Activated naive CD4-positive, alpha-beta T cell treated with anti-CD3 and anti-CD28 coated beads, Interleukin-2, amount 50 U/mL, for 16 hours (primary cell): ENCODE data around the gene SMIM15.
"Not testable (repeated sequence)": the region's sequence is repeated elsewhere in the genome, so short reads cannot be mapped to it uniquely, and the experiment has no call there.

ENCODE experiments used
- DNase-seq: peaks from one replicate; pipeline ENCODE4 v3.0.0-alpha.2; 2020

SMIM15 gene

GRCh38 chr5:61162010-61162831, at the start of gene SMIM15:
TSS of gene SMIM15 (minus strand) at chr5:61162468. CDS start at chr5:61160171, 2,297 bp downstream.
- DNase-seq: peak; percentile 81

- no peak for DNase-seq
Observed at GRCh38 chr5:61207884-61208283, 45.6 kb upstream of the SMIM15 start.

GRCh38 chr5:61205013-61205412, 42.7 kb upstream of the SMIM15 start:
- no peak for DNase-seq

GRCh38 chr5:61202213-61202612, 39.9 kb upstream of the SMIM15 start:
- DNase-seq: no peak

GRCh38 chr5:61200582-61201155, 38.4 kb upstream of the SMIM15 start:
- no peak for DNase-seq

- DNase-seq: no peak
Observed at GRCh38 chr5:61198606-61199005, 36.3 kb upstream of the SMIM15 start.

- not testable (repeated sequence) for DNase-seq
Observed at GRCh38 chr5:61187826-61188225, 25.6 kb upstream of the SMIM15 start.

- DNase-seq: not testable (repeated sequence)
Observed at GRCh38 chr5:61187352-61187751, 25.1 kb upstream of the SMIM15 start.

GRCh38 chr5:61186634-61187033, 24.4 kb upstream of the SMIM15 start:
- DNase-seq: no peak

GRCh38 chr5:61184708-61185107, 22.4 kb upstream of the SMIM15 start:
- DNase-seq: no peak

- no peak for DNase-seq
Observed at GRCh38 chr5:61183538-61183937, 21.3 kb upstream of the SMIM15 start.

GRCh38 chr5:61182449-61182848, 20.2 kb upstream of the SMIM15 start:
- no peak for DNase-seq

GRCh38 chr5:61180886-61181285, 18.6 kb upstream of the SMIM15 start:
- DNase-seq: no peak

GRCh38 chr5:61178702-61179101, 16.4 kb upstream of the SMIM15 start:
- no peak for DNase-seq

GRCh38 chr5:61177716-61178115, 15.4 kb upstream of the SMIM15 start:
- DNase-seq: no peak

GRCh38 chr5:61177070-61177469, 14.8 kb upstream of the SMIM15 start:
- DNase-seq: no peak

- no peak for DNase-seq
Observed at GRCh38 chr5:61176631-61177030, 14.4 kb upstream of the SMIM15 start.

GRCh38 chr5:61171479-61171878, 9.2 kb upstream of the SMIM15 start:
- no peak for DNase-seq

- DNase-seq: no peak
Observed at GRCh38 chr5:61168951-61169350, 6.7 kb upstream of the SMIM15 start.

GRCh38 chr5:61167382-61167781, 5.1 kb upstream of the SMIM15 start:
- DNase-seq: no peak

- DNase-seq: no peak
Observed at GRCh38 chr5:61163905-61164304, 1.6 kb upstream of the SMIM15 start.

- peak; percentile 11 for DNase-seq
Observed at GRCh38 chr5:61162832-61163567, 732 bp upstream of the SMIM15 start.

- DNase-seq: no peak
Observed at GRCh38 chr5:61160497-61160896, 1.8 kb downstream of the SMIM15 start.

- no peak for DNase-seq
Observed at GRCh38 chr5:61159836-61160235, 2.4 kb downstream of the SMIM15 start.
